ENCODE data around the gene DLG4. TPM values are rescaled to one million over a fixed set of nuclear protein-coding genes. Genes with fewer than 3 reads are reported as not detected.
A peak's percentile ranks its signal among the peaks of the same experiment; 100 is the strongest.

The DLG4 gene
- total RNA-seq, 4 donors from 2014 or later: 8.7 to 12.5 (median 11.6) TPM

GRCh38 chr17:7235693-7236665 is 16.3 kb upstream of the DLG4 start:
- TF ChIP-seq CTCF (IDR thresholded peaks at IDR 0.05): no peak
- DNase-seq (ENCODE audit: low spot score) (no peak), ATAC-seq (ENCODE audit: low FRiP score) (no peak)

DNA sequence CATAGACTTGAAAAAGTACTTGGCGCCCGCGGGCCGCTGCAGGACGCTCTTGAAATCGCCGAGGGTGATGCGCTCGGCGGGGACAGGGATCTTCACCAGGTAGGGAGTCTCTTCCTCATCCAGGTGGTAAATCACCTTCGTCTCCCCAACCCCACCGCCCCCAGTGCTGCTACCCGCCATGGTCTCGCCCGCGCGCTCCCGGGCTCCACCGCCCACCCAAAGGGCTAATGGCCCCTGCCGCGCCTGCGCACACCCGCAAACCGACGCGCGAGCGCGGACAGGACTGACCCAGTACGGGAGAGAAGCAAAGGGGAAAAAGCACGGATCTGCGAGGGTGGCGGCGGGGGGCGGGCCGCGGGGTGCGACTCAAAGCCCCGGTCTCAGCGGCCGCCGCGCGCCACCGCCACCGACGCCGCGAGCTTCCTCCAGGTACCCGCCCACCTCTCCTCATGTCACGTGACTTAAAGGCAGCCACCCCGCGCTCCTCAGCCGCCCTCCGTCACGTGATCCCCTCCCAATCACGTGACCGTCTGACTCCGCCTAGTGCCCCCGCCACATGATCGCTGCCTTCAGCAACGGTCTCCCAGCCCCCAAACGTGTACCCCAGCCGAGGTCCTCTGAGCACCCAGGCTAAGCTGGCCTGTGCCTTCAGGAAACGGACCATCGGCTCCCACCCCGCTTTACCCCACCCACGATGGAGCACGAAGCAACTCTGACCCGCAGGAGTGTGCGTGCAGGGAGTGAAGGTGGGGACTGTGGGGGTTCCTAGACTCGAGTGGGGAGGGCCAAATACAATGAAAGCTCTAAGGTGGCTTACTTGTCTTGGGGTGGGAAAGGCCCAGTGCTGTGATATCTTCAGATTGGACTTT is 14.7 kb upstream of the DLG4 start, which contains the start of gene DVL2:
Gene DVL2, minus strand, starts transcription at position 435 of the 869 bp plus-strand sequence. Its CDS starts 255 bp downstream, at position 180.
- ATAC-seq (ENCODE audit: low FRiP score) (peak; percentile 50), DNase-seq (ENCODE audit: low spot score) (peak; percentile 94)
- no peak for TF ChIP-seq CTCF (IDR thresholded peaks at IDR 0.05)

DNA sequence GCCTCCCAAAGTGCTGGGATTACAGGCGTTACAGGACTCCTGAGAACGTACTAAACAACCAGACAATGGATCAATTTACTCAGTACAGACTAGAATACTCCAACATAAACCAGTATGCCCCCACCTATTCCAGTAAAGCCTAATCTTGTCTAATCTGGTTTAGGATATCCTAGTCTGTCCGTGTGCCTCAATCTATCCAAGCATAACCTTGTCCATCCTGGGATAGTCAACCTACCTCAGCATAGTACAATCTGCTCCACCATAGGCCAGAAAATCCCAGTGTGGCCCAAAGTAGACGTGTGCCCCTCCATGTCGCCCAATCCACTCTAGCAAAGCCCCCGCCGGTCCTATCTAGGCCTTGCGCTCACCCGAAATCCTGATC is 14.1 kb upstream of the DLG4 start:
- no peak for TF ChIP-seq CTCF (IDR thresholded peaks at IDR 0.05)
- no peak for DNase-seq (ENCODE audit: low spot score)
- no peak for ATAC-seq (ENCODE audit: low FRiP score)

- TF ChIP-seq CTCF (IDR thresholded peaks at IDR 0.05): no peak
- no peak for ATAC-seq (ENCODE audit: low FRiP score)
- no peak for DNase-seq (ENCODE audit: low spot score)
These were observed 12.5 kb upstream of the DLG4 start for GRCh38 chr17:7232114-7232513.

DNA sequence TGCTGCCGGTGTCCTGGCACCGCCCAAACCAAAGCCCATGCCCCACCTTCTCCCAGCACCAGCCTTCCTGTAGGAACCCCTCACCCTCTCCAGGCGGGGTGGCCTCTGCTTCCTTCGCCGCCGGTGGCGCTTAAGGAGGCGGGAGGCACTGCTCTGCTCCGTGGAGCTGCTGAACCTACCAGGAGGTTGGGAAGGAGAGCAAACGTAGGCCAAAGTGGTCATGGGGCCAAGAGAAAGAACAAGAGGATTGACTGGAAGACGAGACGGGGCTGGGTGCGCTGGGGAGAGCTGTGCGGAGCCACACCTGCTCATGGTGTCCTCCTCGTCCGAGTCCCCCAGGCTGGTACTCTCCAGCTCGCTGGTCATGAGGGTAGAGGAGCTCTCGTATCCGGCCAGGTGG is 9.9 kb upstream of the DLG4 start:
- ATAC-seq (ENCODE audit: low FRiP score) (no peak), DNase-seq (ENCODE audit: low spot score) (no peak)
- TF ChIP-seq CTCF (IDR thresholded peaks at IDR 0.05): no peak

DNA sequence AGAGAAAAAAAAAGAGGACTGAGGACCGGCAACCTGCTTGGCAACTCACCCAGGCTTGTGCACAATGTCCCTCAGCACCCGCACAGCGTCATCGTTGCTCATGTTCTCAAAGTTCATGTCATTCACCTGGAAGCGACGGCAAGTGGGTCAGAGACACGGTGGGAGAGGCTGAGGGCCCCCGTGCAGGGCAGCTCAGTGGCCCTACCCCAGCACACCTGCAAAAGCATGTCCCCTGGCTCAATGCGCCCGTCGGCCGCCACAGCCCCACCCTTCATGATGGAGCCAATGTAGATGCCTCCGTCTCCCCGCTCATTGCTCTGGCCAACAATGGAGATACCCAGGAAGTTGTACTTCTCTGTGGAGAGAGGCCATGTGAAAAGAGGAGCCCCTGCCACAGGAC is 9.3 kb upstream of the DLG4 start:
- no peak for ATAC-seq (ENCODE audit: low FRiP score)
- DNase-seq (ENCODE audit: low spot score): no peak
- TF ChIP-seq CTCF (IDR thresholded peaks at IDR 0.05): no peak

Data from omental fat pad (tissue), 4 donors.